DND-41 (cell line): ENCODE data around the gene KCNT1.

Experiments used
- ATAC-seq: fragments of 200-7000 bp; cut with Tn5 transposase; 3 replicates; pipeline ENCODE4 v1.9.1; 2021; ENCODE audit warnings: low read depth; ENCODE audit not compliant: insufficient read depth
- DNase-seq: peaks from one replicate; pipeline ENCODE4 v3.0.0-alpha.2; 2020
- H2AFZ ChIP-seq: 2 replicates; pipeline ENCODE4 v1.6.0; 2012; ENCODE audit warnings: low read depth, low read length
- H3K27ac ChIP-seq: 2 replicates; pipeline ENCODE4 v1.5.1; 2012; ENCODE audit warnings: low read length, inconsistent platforms
- H3K27me3 ChIP-seq: fragments of 200-600 bp; sonication (generic); 2 replicates; pipeline ENCODE4 v1.6.0; 2012; ENCODE audit warnings: low read length, mild to moderate bottlenecking, inconsistent platforms; ENCODE audit not compliant: insufficient read depth, poor library complexity
- H3K36me3 ChIP-seq: 2 replicates; pipeline ENCODE4 v1.5.1; 2012; ENCODE audit warnings: low read length, inconsistent platforms; ENCODE audit not compliant: insufficient read depth
- H3K4me1 ChIP-seq: 2 replicates; pipeline ENCODE4 v1.5.1; 2012; ENCODE audit warnings: mild to moderate bottlenecking, low read length; ENCODE audit not compliant: insufficient read depth
- H3K4me2 ChIP-seq: 2 replicates; pipeline ENCODE4 v1.6.0; 2012; ENCODE audit warnings: mild to moderate bottlenecking, moderate library complexity, low read length, inconsistent platforms; ENCODE audit not compliant: insufficient read depth
- H3K4me3 ChIP-seq, 2 experiments: fragments of 200-600 bp in 1 of 2; shearing (Covaris generic) in 1 of 2; 2 replicates each; pipeline ENCODE4 v1.5.1; 2012 to 2016; ENCODE audit warnings: inconsistent platforms in 2 of 2, low read length in 2 of 2, mild to moderate bottlenecking in 2 of 2, low read depth in 1 of 2, moderate library complexity in 1 of 2
- H3K79me2 ChIP-seq: 2 replicates; pipeline ENCODE4 v1.6.0; 2012; ENCODE audit warnings: low read length, inconsistent platforms; ENCODE audit not compliant: insufficient read depth
- H3K9ac ChIP-seq: 2 replicates; pipeline ENCODE4 v1.6.0; 2012; ENCODE audit warnings: low read depth, mild to moderate bottlenecking, inconsistent platforms, low read length, moderate library complexity
- H3K9me3 ChIP-seq: 2 replicates; pipeline ENCODE4 v1.5.1; 2012; ENCODE audit warnings: low read length, moderate library complexity, mild to moderate bottlenecking, inconsistent platforms; ENCODE audit not compliant: insufficient read depth, severe bottlenecking
- H4K20me1 ChIP-seq: 2 replicates; pipeline ENCODE4 v1.6.0; 2012; ENCODE audit warnings: low read length; ENCODE audit not compliant: insufficient read depth
- EZH2 ChIP-seq: IDR thresholded peaks from 3 replicates; pipeline ENCODE4 v1.6.1; 2012; ENCODE audit warnings: borderline replicate concordance, low read depth, mild to moderate bottlenecking, moderate library complexity, low read length, inconsistent platforms; ENCODE audit not compliant: severe bottlenecking
- TF ChIP-seq, protein P1 (sequence below): IDR thresholded peaks from 2 replicates; pipeline ENCODE4 v1.5.1; 2012; ENCODE audit warnings: borderline replicate concordance, low read length, moderate library complexity, mild to moderate bottlenecking; ENCODE audit not compliant: poor library complexity, severe bottlenecking; ENCODE audit errors: extremely low read depth

Gene KCNT1

DNA sequence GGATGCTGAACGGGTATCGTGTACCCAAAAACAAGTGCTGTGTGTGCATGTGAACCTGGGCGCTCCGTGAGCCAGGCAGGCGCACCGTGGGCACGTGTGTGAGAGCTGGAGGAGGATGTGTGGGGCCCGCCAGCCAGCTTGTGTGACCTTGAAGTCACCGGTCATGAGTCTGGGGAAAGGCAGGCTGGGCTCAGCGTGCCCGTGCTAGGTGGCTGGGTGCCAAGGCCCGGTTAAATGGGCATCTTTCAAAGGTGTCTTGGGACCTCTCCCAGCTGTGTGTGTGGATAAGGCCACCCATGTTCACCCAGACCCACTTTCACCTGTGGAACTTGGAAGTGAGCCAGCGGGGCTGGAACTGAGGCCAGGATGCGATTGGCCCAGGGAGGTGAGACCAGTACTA is 3.4 kb downstream of the KCNT1 start:
- no peak overlapping the region for H3K27ac ChIP-seq
- no peak overlapping the region for H2AFZ ChIP-seq
- no peak overlapping the region for H3K9ac ChIP-seq
- H3K27me3 ChIP-seq: no peaks in the 10 kb centered on the region
- no peaks in the 10 kb centered on the region for H3K79me2 ChIP-seq
- TF ChIP-seq, protein P1, sequence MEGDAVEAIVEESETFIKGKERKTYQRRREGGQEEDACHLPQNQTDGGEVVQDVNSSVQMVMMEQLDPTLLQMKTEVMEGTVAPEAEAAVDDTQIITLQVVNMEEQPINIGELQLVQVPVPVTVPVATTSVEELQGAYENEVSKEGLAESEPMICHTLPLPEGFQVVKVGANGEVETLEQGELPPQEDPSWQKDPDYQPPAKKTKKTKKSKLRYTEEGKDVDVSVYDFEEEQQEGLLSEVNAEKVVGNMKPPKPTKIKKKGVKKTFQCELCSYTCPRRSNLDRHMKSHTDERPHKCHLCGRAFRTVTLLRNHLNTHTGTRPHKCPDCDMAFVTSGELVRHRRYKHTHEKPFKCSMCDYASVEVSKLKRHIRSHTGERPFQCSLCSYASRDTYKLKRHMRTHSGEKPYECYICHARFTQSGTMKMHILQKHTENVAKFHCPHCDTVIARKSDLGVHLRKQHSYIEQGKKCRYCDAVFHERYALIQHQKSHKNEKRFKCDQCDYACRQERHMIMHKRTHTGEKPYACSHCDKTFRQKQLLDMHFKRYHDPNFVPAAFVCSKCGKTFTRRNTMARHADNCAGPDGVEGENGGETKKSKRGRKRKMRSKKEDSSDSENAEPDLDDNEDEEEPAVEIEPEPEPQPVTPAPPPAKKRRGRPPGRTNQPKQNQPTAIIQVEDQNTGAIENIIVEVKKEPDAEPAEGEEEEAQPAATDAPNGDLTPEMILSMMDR: no peak
- TF ChIP-seq EZH2: no peak
- H3K36me3 ChIP-seq: no peaks in the 10 kb centered on the region
- no peak for DNase-seq
- H3K4me3 ChIP-seq: no peak overlapping the region
- H4K20me1 ChIP-seq: no peaks in the 10 kb centered on the region
- no peaks in the 10 kb centered on the region for H3K4me1 ChIP-seq
- no peak overlapping the region for H3K4me2 ChIP-seq
- no peaks in the 10 kb centered on the region for H3K9me3 ChIP-seq
- no peak for ATAC-seq

DNA sequence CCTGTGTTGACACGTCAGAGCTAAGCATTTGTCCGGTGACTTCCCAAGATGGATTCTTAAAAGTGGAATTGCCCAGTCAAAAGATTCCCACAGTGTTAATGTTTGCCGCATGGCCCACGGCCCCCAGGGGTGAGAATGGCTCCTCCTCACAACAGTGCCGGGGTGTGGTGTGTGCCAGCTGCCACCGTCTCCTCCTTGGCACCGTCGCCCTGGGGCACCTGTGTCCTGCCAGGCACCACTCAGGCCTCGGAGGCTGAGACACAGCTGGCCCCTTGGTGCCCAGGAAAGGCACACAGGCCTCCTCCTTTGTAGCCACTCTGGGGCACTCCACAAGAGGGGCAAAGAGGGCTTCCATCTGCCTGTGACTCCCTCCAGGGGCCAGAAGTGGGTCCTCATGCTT is 4.3 kb downstream of the KCNT1 start:
- H4K20me1 ChIP-seq: no peaks in the 10 kb centered on the region
- TF ChIP-seq EZH2: no peak
- TF ChIP-seq, protein P1: no peak
- no peaks in the 10 kb centered on the region for H3K79me2 ChIP-seq
- no peak overlapping the region for H3K4me3 ChIP-seq
- no peak overlapping the region for H3K27ac ChIP-seq
- no peak for ATAC-seq
- H2AFZ ChIP-seq: no peak overlapping the region
- H3K9ac ChIP-seq: no peak overlapping the region
- H3K4me2 ChIP-seq: no peak overlapping the region
- H3K9me3 ChIP-seq: no peaks in the 10 kb centered on the region
- H3K4me1 ChIP-seq: no peaks in the 10 kb centered on the region
- H3K36me3 ChIP-seq: no peaks in the 10 kb centered on the region
- no peaks in the 10 kb centered on the region for H3K27me3 ChIP-seq
- DNase-seq: no peak

DNA sequence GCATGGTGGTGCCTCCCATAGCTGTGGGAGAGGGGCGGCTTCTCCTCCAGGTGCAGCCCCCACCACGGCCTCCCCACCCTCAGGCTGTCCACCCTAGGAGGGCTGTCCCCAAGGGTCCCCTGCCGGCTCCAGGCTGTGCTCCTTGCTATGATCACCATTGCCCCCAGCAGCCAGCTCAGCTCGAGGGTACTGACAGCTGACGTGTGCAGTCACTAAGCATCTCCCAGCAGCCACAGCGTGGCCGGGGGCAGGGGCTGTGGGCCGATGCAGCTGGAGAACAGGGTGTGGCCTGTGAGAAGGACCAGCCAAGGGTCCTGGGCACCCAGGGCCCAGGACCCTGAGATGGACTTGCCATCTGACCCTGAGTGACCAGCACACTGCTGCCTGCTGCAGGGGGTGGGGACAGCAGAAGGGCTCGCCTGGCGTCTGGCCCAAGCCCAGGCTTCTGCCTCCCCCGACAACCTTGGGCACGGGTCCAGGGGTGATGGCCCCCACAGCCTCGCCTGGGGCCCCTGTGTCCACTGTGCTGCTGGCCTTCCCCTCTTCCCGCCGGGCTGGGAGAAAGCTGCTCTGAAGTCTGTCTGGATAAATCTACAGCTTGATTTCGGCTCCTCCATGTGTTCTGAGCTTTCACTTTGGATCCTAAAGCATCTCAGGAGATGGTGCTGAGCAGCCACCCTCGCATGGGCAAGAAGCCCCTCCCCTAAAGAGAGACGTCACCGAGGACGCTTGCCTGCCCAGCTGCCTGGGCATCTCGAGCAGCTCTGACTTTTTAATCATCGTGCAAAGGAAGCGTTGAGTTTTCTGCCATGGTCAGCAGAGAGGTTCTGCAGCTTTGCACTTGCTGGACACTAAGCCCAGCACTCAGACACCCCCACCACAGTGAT is 5.5 kb downstream of the KCNT1 start:
- Histone ChIP-seq H3K4me1 (no peaks in the 10 kb centered on the region), H4K20me1 (no peaks in the 10 kb centered on the region), H3K27ac (no peak overlapping the region), H3K36me3 (no peaks in the 10 kb centered on the region), H3K27me3 (no peaks in the 10 kb centered on the region), H3K9ac (no peak overlapping the region), H2AFZ (no peak overlapping the region), H3K9me3 (no peaks in the 10 kb centered on the region), H3K4me3 (no peak overlapping the region), H3K79me2 (no peaks in the 10 kb centered on the region), H3K4me2 (no peak overlapping the region)
- no peak for ATAC-seq
- no peak for DNase-seq
- TF ChIP-seq, protein P1: no peak
- TF ChIP-seq EZH2: no peak
